Tibial nerve (tissue), 3 donors: ENCODE measurements around the gene MAML2.

Source experiments
- CTCF ChIP-seq, 5 experiments: fragments of 200-600 bp in 3 of 5; fragments of 450-650 bp in 2 of 5; sonication (generic) in 3 of 5; IDR thresholded peaks; one replicate each; pipeline ENCODE4 v1.5.1; 2016 to 2019; ENCODE audit warnings: antibody characterized with exemption in 5 of 5, mild to moderate bottlenecking in 3 of 5, moderate library complexity in 2 of 5
- POLR2A ChIP-seq, 2 donors: fragments of 450-650 bp; IDR thresholded peaks; one replicate each; pipeline ENCODE4 v1.6.1; 2017; ENCODE audit warnings: antibody characterized with exemption in 2 of 2, mild to moderate bottlenecking in 2 of 2, moderate library complexity in 2 of 2

GRCh38 chr11:96207459-96208449 lies 135.2 kb downstream of the MAML2 start:
- TF ChIP-seq CTCF (IDR thresholded peaks at IDR 0.05) (no peak), POLR2A (IDR thresholded peaks at IDR 0.05) (no peak)
